A204.1 (cell line): Measurements from ENCODE around the gene SLC28A1.
A peak's percentile ranks its signal among the peaks of the same experiment; 100 is the strongest.
"Not testable (repeated sequence)": the region's sequence is repeated elsewhere in the genome, so short reads cannot be mapped to it uniquely, and the experiment has no call there.

ENCODE experiments used
- FAIRE-seq: peaks from 2 replicates; lab custom pipeline; 2012; peaks lifted over from hg19 to GRCh38; lab: Jason Lieb, UNC

Gene SLC28A1

GRCh38 chr15:84910928-84911623 lies 26.6 kb downstream of the SLC28A1 start:
- no peak for FAIRE-seq

GRCh38 chr15:84911879-84912660 lies 27.6 kb downstream of the SLC28A1 start:
- no peak for FAIRE-seq

GRCh38 chr15:84913360-84913723 lies 28.9 kb downstream of the SLC28A1 start:
- no peak for FAIRE-seq

- no peak for FAIRE-seq
Observed at GRCh38 chr15:84914351-84914750, 29.9 kb downstream of the SLC28A1 start.

- no peak for FAIRE-seq
Observed at GRCh38 chr15:84914909-84915605, 30.6 kb downstream of the SLC28A1 start.

- no peak for FAIRE-seq
Observed at GRCh38 chr15:84915606-84915958, 31.1 kb downstream of the SLC28A1 start.

GRCh38 chr15:84917452-84917851 lies 33.0 kb downstream of the SLC28A1 start:
- no peak for FAIRE-seq

- no peak for FAIRE-seq
Observed at GRCh38 chr15:84919106-84919667, 34.7 kb downstream of the SLC28A1 start.

- no peak for FAIRE-seq
Observed at GRCh38 chr15:84921121-84921520, 36.7 kb downstream of the SLC28A1 start.

- FAIRE-seq = no peak
Observed at GRCh38 chr15:84922530-84922929, 38.1 kb downstream of the SLC28A1 start.

- no peak for FAIRE-seq
Observed at GRCh38 chr15:84924077-84924731, 39.7 kb downstream of the SLC28A1 start.

GRCh38 chr15:84924821-84925569 lies 40.5 kb downstream of the SLC28A1 start:
- not testable (repeated sequence) for FAIRE-seq

GRCh38 chr15:84925906-84926305 lies 41.4 kb downstream of the SLC28A1 start:
- peak; percentile 89 for FAIRE-seq

GRCh38 chr15:84926491-84927230 lies 42.2 kb downstream of the SLC28A1 start:
- no peak for FAIRE-seq

GRCh38 chr15:84928843-84929168 lies 44.3 kb downstream of the SLC28A1 start:
- no peak for FAIRE-seq

- FAIRE-seq = no peak
Observed at GRCh38 chr15:84929795-84930603, 45.5 kb downstream of the SLC28A1 start.

GRCh38 chr15:84934942-84935729 lies 50.7 kb downstream of the SLC28A1 start:
- FAIRE-seq = no peak

GRCh38 chr15:84937144-84937543 lies 52.7 kb downstream of the SLC28A1 start:
- no peak for FAIRE-seq

GRCh38 chr15:84938726-84939125 lies 54.3 kb downstream of the SLC28A1 start:
- FAIRE-seq = no peak
